ENCODE measurements around the gene ACACA. TPM values are rescaled to one million over a fixed set of nuclear protein-coding genes. Genes with fewer than 3 reads are reported as not detected.

Gene ACACA
- total and polyA plus RNA-seq, 2 donors from 2014 or later: 13.8 to 34.9 TPM

DNA sequence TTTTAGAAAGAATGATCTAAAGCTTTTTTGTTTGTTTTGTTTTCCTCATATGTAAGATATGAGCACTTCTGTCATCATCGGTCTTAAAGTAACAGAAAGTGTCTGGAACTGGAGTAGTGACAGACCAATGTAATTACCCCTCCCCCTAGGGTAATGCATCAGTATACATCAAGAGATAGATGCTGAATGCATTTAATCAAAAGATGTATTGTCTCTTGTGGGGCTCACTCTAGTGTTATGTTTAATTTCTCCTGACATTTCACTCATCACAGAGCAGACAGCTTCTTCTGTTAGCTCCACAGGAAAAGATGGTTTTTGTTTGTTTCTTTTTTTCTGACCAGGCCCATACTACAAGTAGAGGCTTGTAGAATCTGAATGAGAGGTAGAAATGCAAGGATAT lies 199.5 kb downstream of the ACACA start:
- Histone ChIP-seq H3K4me1 (ENCODE audit: control insufficient read depth in 2 of 3, insufficient read depth in 2 of 3, low read depth in 1 of 3, low read length in 3 of 3) (no peaks in the 10 kb centered on the region), H3K4me3 (ENCODE audit: low read length in 3 of 3) (no peak overlapping the region), H3K27ac (ENCODE audit: low read depth in 2 of 2, low read length in 2 of 2) (no peak overlapping the region), H3K9me3 (ENCODE audit: control insufficient read depth in 2 of 3, insufficient read depth in 1 of 3, low read length in 3 of 3) (no peaks in the 10 kb centered on the region), H3K36me3 (ENCODE audit: control insufficient read depth in 2 of 3, insufficient read depth in 3 of 3, low read length in 3 of 3) (peaks cover 0 to 3% (median 0%) of the 10 kb centered on the region in 3 donors), H3K27me3 (ENCODE audit: control insufficient read depth, insufficient read depth, low read length) (no peaks in the 10 kb centered on the region), H3K9ac (ENCODE audit: low read length in 3 of 3) (no peak overlapping the region)
- DNase-seq (no peak), FAIRE-seq (no peak)
- intact Hi-C loops (cut with DNase I): no loop called here
- TF ChIP-seq, protein P1, sequence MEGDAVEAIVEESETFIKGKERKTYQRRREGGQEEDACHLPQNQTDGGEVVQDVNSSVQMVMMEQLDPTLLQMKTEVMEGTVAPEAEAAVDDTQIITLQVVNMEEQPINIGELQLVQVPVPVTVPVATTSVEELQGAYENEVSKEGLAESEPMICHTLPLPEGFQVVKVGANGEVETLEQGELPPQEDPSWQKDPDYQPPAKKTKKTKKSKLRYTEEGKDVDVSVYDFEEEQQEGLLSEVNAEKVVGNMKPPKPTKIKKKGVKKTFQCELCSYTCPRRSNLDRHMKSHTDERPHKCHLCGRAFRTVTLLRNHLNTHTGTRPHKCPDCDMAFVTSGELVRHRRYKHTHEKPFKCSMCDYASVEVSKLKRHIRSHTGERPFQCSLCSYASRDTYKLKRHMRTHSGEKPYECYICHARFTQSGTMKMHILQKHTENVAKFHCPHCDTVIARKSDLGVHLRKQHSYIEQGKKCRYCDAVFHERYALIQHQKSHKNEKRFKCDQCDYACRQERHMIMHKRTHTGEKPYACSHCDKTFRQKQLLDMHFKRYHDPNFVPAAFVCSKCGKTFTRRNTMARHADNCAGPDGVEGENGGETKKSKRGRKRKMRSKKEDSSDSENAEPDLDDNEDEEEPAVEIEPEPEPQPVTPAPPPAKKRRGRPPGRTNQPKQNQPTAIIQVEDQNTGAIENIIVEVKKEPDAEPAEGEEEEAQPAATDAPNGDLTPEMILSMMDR (IDR thresholded peaks at IDR 0.05; ENCODE audit: borderline replicate concordance, extremely low read depth, insufficient read depth): no peak

GRCh38 chr17:37206299-37206698 lies 200.3 kb downstream of the ACACA start:
- H3K27ac ChIP-seq (ENCODE audit: low read depth in 2 of 2, low read length in 2 of 2): no peak overlapping the region
- intact Hi-C loops (cut with DNase I): no loop called here
- DNase-seq: no peak
- H3K4me1 ChIP-seq (ENCODE audit: control insufficient read depth in 2 of 3, insufficient read depth in 2 of 3, low read depth in 1 of 3, low read length in 3 of 3): no peaks in the 10 kb centered on the region
- no peak for FAIRE-seq
- H3K9ac ChIP-seq (ENCODE audit: low read length in 3 of 3): no peak overlapping the region
- no peak overlapping the region for H3K4me3 ChIP-seq (ENCODE audit: low read length in 3 of 3)
- no peaks in the 10 kb centered on the region for H3K27me3 ChIP-seq (ENCODE audit: control insufficient read depth, insufficient read depth, low read length)
- peaks cover 0 to 3% (median 0%) of the 10 kb centered on the region in 3 donors for H3K36me3 ChIP-seq (ENCODE audit: control insufficient read depth in 2 of 3, insufficient read depth in 3 of 3, low read length in 3 of 3)
- no peaks in the 10 kb centered on the region for H3K9me3 ChIP-seq (ENCODE audit: control insufficient read depth in 2 of 3, insufficient read depth in 1 of 3, low read length in 3 of 3)
- TF ChIP-seq, protein P1 (IDR thresholded peaks at IDR 0.05; ENCODE audit: borderline replicate concordance, extremely low read depth, insufficient read depth): no peak

DNA sequence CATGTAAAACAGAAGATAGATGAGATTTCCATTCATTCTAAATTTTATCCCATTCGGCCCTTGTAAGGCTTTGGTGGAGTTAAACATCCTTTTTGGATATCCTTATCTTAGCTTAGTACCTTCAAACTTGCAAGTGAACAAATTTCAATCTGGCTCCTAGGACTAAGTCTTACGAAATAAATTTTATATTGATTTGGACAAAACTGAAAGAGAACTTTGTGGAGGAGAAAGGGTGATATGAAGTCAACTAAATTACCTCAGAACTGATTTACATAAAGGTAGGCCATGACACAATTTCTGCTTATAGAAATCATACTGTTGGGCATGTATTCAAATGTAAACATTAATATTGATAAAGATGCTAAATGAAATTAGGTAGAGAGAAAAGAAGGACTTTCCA lies 206.1 kb downstream of the ACACA start:
- H3K36me3 ChIP-seq (ENCODE audit: control insufficient read depth in 2 of 3, insufficient read depth in 3 of 3, low read length in 3 of 3): peaks cover 0 to 3% (median 0%) of the 10 kb centered on the region in 3 donors
- no peaks in the 10 kb centered on the region for H3K27me3 ChIP-seq (ENCODE audit: control insufficient read depth, insufficient read depth, low read length)
- intact Hi-C loops (cut with DNase I): no loop called here

More for the DNA sequence above, 206.1 kb downstream of the ACACA start:
- H3K9ac ChIP-seq (ENCODE audit: low read length in 3 of 3): no peak overlapping the region
- no peaks in the 10 kb centered on the region for H3K4me1 ChIP-seq (ENCODE audit: control insufficient read depth in 2 of 3, insufficient read depth in 2 of 3, low read depth in 1 of 3, low read length in 3 of 3)
- FAIRE-seq (no peak), DNase-seq (no peak)
- no peak overlapping the region for H3K4me3 ChIP-seq (ENCODE audit: low read length in 3 of 3)
- TF ChIP-seq, protein P1 (IDR thresholded peaks at IDR 0.05; ENCODE audit: borderline replicate concordance, extremely low read depth, insufficient read depth): no peak
- H3K9me3 ChIP-seq (ENCODE audit: control insufficient read depth in 2 of 3, insufficient read depth in 1 of 3, low read length in 3 of 3): no peaks in the 10 kb centered on the region
- no peak overlapping the region for H3K27ac ChIP-seq (ENCODE audit: low read depth in 2 of 2, low read length in 2 of 2)

All from kidney (tissue), 14 donors.